ENCODE measurements around the gene ZMIZ1. TPM values are rescaled to one million over a fixed set of nuclear protein-coding genes. Genes with fewer than 3 reads are reported as not detected.

The ZMIZ1 gene
- polyA plus RNA-seq, 1 donor from 2014 or later = 26.8 TPM

DNA sequence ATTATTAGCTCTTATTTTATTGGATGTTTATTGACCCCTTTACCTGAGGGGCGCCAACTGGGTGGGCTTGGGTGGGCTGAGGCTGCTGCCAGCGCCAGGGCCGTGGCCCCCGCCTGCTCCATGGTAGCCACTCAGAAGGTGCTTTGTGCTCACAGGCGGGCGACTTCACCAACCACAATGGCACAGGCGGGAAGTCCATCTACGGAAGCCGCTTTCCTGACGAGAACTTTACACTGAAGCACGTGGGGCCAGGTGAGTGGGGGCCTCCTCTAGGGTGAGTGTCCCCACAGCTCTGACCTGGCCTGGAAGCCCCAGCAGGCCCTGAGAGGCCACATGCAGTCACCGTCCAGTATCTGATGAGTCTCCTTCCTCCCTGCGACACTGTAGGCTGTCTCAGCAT is 282.6 kb downstream of the ZMIZ1 start:
- H3K27ac ChIP-seq (ENCODE audit: low read length) = no peak overlapping the region
- H3K4me2 ChIP-seq (ENCODE audit: low read length) = no peak overlapping the region
- TF ChIP-seq EZH2 (IDR thresholded peaks at IDR 0.05; ENCODE audit: borderline replicate concordance, insufficient read depth, low read length, poor library complexity, severe bottlenecking) (no peak), EP300 (conservative IDR thresholded peaks at IDR 0.05; ENCODE audit: poor library complexity, severe bottlenecking) (no peak), MXI1 (conservative IDR thresholded peaks at IDR 0.05; ENCODE audit: poor library complexity, severe bottlenecking) (no peak), RAD21 (conservative IDR thresholded peaks at IDR 0.05) (no peak), POLR2AphosphoS5 (IDR thresholded peaks at IDR 0.05) (no peak), TAF1 (IDR thresholded peaks at IDR 0.05; ENCODE audit: low read depth) (no peak), SMC3 (conservative IDR thresholded peaks at IDR 0.05; ENCODE audit: poor library complexity) (no peak)
- TF ChIP-seq, protein P1, sequence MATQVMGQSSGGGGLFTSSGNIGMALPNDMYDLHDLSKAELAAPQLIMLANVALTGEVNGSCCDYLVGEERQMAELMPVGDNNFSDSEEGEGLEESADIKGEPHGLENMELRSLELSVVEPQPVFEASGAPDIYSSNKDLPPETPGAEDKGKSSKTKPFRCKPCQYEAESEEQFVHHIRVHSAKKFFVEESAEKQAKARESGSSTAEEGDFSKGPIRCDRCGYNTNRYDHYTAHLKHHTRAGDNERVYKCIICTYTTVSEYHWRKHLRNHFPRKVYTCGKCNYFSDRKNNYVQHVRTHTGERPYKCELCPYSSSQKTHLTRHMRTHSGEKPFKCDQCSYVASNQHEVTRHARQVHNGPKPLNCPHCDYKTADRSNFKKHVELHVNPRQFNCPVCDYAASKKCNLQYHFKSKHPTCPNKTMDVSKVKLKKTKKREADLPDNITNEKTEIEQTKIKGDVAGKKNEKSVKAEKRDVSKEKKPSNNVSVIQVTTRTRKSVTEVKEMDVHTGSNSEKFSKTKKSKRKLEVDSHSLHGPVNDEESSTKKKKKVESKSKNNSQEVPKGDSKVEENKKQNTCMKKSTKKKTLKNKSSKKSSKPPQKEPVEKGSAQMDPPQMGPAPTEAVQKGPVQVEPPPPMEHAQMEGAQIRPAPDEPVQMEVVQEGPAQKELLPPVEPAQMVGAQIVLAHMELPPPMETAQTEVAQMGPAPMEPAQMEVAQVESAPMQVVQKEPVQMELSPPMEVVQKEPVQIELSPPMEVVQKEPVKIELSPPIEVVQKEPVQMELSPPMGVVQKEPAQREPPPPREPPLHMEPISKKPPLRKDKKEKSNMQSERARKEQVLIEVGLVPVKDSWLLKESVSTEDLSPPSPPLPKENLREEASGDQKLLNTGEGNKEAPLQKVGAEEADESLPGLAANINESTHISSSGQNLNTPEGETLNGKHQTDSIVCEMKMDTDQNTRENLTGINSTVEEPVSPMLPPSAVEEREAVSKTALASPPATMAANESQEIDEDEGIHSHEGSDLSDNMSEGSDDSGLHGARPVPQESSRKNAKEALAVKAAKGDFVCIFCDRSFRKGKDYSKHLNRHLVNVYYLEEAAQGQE (IDR thresholded peaks at IDR 0.05; ENCODE audit: borderline replicate concordance) = no peak
- TF ChIP-seq, protein P2, sequence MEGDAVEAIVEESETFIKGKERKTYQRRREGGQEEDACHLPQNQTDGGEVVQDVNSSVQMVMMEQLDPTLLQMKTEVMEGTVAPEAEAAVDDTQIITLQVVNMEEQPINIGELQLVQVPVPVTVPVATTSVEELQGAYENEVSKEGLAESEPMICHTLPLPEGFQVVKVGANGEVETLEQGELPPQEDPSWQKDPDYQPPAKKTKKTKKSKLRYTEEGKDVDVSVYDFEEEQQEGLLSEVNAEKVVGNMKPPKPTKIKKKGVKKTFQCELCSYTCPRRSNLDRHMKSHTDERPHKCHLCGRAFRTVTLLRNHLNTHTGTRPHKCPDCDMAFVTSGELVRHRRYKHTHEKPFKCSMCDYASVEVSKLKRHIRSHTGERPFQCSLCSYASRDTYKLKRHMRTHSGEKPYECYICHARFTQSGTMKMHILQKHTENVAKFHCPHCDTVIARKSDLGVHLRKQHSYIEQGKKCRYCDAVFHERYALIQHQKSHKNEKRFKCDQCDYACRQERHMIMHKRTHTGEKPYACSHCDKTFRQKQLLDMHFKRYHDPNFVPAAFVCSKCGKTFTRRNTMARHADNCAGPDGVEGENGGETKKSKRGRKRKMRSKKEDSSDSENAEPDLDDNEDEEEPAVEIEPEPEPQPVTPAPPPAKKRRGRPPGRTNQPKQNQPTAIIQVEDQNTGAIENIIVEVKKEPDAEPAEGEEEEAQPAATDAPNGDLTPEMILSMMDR (IDR thresholded peaks at IDR 0.05; ENCODE audit: poor library complexity, severe bottlenecking) = no peak
- H3K9me3 ChIP-seq (ENCODE audit: low read length) = no peaks in the 10 kb centered on the region
- no peaks in the 10 kb centered on the region for H3K79me2 ChIP-seq (replicated peaks; ENCODE audit: insufficient read depth, low read length)
- H2AFZ ChIP-seq (ENCODE audit: low read depth, low read length) = no peak overlapping the region
- H3F3A ChIP-seq (ENCODE audit: insufficient read depth, low read length, poor library complexity, severe bottlenecking) = no peaks in the 10 kb centered on the region
- no peaks in the 10 kb centered on the region for H3K9me2 ChIP-seq (ENCODE audit: insufficient read depth, low read length)
- H3K4me3 ChIP-seq (ENCODE audit: low read length) = no peak overlapping the region
- H3K36me3 ChIP-seq (ENCODE audit: insufficient read depth, low read length) = no peaks in the 10 kb centered on the region
- no peaks in the 10 kb centered on the region for H3K27me3 ChIP-seq (ENCODE audit: insufficient read depth, low read depth, low read length)
- no peak overlapping the region for H3K9ac ChIP-seq (ENCODE audit: low read length)
- H4K20me1 ChIP-seq (ENCODE audit: insufficient read depth) = no peaks in the 10 kb centered on the region

DNA sequence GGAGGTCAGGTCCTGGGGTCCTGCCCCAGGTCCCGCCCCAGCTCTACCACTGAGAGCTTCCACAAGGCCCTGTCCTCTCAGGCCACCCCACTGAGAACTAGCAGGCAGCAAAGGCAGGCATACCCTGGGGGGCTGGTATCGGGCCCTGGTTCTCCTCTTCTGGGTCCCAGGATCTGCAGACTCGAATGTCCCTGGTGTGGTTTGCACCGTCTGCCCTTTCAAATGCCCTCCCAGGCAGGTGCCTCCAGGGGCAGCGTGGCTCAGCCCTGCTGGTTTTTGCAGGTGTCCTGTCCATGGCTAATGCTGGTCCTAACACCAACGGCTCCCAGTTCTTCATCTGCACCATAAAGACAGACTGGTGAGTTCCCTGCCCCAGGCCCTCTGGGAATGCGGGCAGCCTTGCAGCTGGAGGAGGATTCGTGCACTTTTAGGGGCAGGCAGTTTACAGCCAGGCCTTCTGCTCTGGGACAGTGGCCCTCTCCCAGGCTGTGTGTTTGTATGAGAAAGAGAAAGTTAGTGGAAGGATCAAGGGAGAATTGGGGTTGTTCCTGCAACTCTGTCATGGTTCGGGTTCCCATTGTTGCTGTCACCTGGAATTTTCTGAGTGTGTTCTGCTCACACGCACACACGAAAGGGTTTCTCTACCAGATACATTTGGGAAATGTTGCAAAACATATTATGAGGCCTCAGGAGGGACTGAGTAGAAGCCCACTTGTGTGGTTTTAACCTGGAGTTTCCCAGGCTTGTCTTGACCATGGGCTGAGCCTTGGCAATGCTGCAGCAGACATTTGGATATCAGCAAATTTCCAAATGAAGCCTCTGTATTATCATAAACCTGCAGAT is 283.5 kb downstream of the ZMIZ1 start:
- Histone ChIP-seq H3K9me2 (ENCODE audit: insufficient read depth, low read length) (no peaks in the 10 kb centered on the region), H3F3A (ENCODE audit: insufficient read depth, low read length, poor library complexity, severe bottlenecking) (no peaks in the 10 kb centered on the region), H3K27me3 (ENCODE audit: insufficient read depth, low read depth, low read length) (no peaks in the 10 kb centered on the region), H3K9ac (ENCODE audit: low read length) (no peak overlapping the region), H3K9me3 (ENCODE audit: low read length) (no peaks in the 10 kb centered on the region), H3K27ac (ENCODE audit: low read length) (no peak overlapping the region), H2AFZ (ENCODE audit: low read depth, low read length) (no peak overlapping the region), H3K4me2 (ENCODE audit: low read length) (no peak overlapping the region), H3K79me2 (replicated peaks; ENCODE audit: insufficient read depth, low read length) (no peaks in the 10 kb centered on the region), H3K36me3 (ENCODE audit: insufficient read depth, low read length) (no peaks in the 10 kb centered on the region), H4K20me1 (ENCODE audit: insufficient read depth) (no peaks in the 10 kb centered on the region), H3K4me3 (ENCODE audit: low read length) (no peak overlapping the region)
- TF ChIP-seq TAF1 (IDR thresholded peaks at IDR 0.05; ENCODE audit: low read depth) (no peak), POLR2AphosphoS5 (IDR thresholded peaks at IDR 0.05) (no peak), MXI1 (conservative IDR thresholded peaks at IDR 0.05; ENCODE audit: poor library complexity, severe bottlenecking) (no peak), SMC3 (conservative IDR thresholded peaks at IDR 0.05; ENCODE audit: poor library complexity) (no peak), RAD21 (conservative IDR thresholded peaks at IDR 0.05) (no peak), EZH2 (IDR thresholded peaks at IDR 0.05; ENCODE audit: borderline replicate concordance, insufficient read depth, low read length, poor library complexity, severe bottlenecking) (no peak), EP300 (conservative IDR thresholded peaks at IDR 0.05; ENCODE audit: poor library complexity, severe bottlenecking) (no peak)
- TF ChIP-seq, protein P1 (IDR thresholded peaks at IDR 0.05; ENCODE audit: borderline replicate concordance) = no peak
- TF ChIP-seq, protein P2 (IDR thresholded peaks at IDR 0.05; ENCODE audit: poor library complexity, severe bottlenecking) = no peak
